Parathyroid adenoma (tissue), 2 donors: ENCODE results near the gene CRYGA.
"Not testable (repeated sequence)": the region's sequence is repeated elsewhere in the genome, so short reads cannot be mapped to it uniquely, and the experiment has no call there.

ENCODE experiments used
- H2AFZ ChIP-seq: fragments of 300-600 bp; sonication (generic); one replicate; pipeline ENCODE4 v1.7.0; 2017; ENCODE audit warnings: antibody characterized with exemption, mild to moderate bottlenecking
- H3K27ac ChIP-seq: fragments of 300-600 bp; sonication (generic); one replicate; pipeline ENCODE4 v1.7.0; 2017
- H3K27me3 ChIP-seq: fragments of 300-600 bp; sonication (generic); one replicate; pipeline ENCODE4 v1.7.0; 2017; ENCODE audit warnings: low read length; ENCODE audit not compliant: control insufficient read depth, insufficient read depth
- H3K36me3 ChIP-seq: fragments of 300-600 bp; sonication (generic); one replicate; pipeline ENCODE4 v1.7.0; 2017; ENCODE audit warnings: low read length; ENCODE audit not compliant: control insufficient read depth, insufficient read depth
- H3K4me1 ChIP-seq: fragments of 300-600 bp; sonication (generic); one replicate; pipeline ENCODE4 v1.7.0; 2017; ENCODE audit warnings: control low read depth
- H3K4me2 ChIP-seq: fragments of 300-600 bp; sonication (generic); one replicate; pipeline ENCODE4 v1.7.0; 2017; ENCODE audit warnings: low read length
- H3K4me3 ChIP-seq: fragments of 300-600 bp; sonication (generic); one replicate; pipeline ENCODE4 v1.7.0; 2017; ENCODE audit warnings: low read depth, low read length
- H3K79me2 ChIP-seq: fragments of 300-600 bp; sonication (generic); one replicate; pipeline ENCODE4 v1.7.0; 2017; ENCODE audit warnings: control low read depth
- H3K9ac ChIP-seq: fragments of 300-600 bp; sonication (generic); one replicate; pipeline ENCODE4 v1.7.0; 2017; ENCODE audit warnings: mild to moderate bottlenecking
- H3K9me3 ChIP-seq: fragments of 300-600 bp; sonication (generic); one replicate; pipeline ENCODE4 v1.7.0; 2017; ENCODE audit warnings: low read length; ENCODE audit not compliant: control insufficient read depth
- TF ChIP-seq, protein P1 (sequence below): fragments of 300-600 bp; sonication (generic); IDR thresholded peaks from one replicate; pipeline ENCODE4 v1.7.0; 2017; ENCODE audit warnings: antibody characterized with exemption, mild to moderate bottlenecking
- donor health status: primary hyperparathyroidism.

The CRYGA gene

DNA sequence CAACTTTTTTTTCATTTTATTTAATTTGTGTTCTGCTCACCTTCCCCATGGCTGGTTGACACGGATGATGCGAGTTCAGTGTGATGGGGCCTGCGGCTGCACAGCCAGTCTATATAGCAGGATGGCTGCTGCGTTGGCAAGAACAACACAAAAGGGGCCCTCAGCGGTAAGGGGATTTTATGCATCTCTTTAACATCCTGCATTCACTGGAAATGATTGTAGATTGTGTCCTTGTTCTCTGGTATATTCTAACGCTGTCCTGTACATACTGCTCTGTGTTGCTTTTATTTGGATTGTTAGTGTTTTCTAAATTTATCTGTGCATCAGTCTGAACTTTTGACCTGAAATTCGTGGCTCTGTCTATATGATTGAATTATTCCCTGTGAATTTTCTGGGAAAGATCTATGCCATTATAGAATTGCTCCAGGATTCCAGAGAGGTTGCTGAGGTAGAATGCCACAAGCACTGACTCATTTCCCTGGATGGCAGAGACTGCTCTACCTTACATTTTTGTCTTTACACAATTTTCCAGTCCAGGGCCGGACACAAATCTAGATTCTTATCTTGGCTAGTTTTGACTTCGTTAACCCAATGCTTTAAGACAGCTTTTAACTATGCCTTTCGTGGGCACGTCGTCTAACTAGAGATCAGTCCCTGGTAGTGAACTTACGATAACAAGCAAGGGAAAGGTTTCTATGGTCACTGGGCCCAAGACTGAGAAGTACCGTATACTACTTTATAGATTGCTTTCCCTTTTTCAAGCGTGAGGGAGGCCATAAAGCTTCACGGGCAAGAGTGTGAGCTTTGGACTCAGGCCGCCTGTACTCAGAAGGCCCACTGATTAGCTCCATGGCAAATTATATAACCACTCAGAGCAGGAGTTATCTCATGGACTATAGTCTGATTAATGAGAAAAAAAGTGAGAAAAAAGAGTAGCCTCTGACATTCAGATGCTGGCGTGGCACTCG lies 33.4 kb downstream of the CRYGA start, which contains the start of gene CRYGC:
TSS of gene CRYGC (minus strand) at position 85 of the 968 bp plus-strand sequence. CDS start at position 49, 36 bp downstream.
- H3K36me3 ChIP-seq, result no peaks in the 10 kb centered on the region
- TF ChIP-seq, protein P1, sequence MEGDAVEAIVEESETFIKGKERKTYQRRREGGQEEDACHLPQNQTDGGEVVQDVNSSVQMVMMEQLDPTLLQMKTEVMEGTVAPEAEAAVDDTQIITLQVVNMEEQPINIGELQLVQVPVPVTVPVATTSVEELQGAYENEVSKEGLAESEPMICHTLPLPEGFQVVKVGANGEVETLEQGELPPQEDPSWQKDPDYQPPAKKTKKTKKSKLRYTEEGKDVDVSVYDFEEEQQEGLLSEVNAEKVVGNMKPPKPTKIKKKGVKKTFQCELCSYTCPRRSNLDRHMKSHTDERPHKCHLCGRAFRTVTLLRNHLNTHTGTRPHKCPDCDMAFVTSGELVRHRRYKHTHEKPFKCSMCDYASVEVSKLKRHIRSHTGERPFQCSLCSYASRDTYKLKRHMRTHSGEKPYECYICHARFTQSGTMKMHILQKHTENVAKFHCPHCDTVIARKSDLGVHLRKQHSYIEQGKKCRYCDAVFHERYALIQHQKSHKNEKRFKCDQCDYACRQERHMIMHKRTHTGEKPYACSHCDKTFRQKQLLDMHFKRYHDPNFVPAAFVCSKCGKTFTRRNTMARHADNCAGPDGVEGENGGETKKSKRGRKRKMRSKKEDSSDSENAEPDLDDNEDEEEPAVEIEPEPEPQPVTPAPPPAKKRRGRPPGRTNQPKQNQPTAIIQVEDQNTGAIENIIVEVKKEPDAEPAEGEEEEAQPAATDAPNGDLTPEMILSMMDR, result no peak

DNA sequence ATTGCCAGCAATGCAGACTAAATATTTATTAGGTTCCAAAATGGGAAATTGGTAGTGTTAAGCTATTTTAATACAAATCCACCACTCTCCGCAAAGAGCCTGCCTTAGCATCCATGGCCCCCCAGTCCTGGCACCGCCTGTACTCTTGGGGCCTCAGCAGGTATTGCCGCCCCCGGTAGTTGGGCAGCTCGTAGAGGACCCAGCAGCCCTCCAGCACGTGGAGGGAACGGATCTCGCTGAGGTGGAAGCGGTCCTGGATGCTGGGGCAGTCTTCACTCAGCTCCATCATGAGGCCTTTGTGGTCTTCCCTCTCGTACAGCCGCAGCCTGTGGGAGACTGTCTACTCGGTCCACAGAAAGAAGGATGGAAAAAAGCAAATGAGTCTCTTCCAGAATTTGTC lies 35.3 kb downstream of the CRYGA start:
- no peak overlapping the region for H2AFZ ChIP-seq
- H3K4me2 ChIP-seq, result no peak overlapping the region
- H3K79me2 ChIP-seq, result no peaks in the 10 kb centered on the region

More for the DNA sequence above, 33.4 kb downstream of the CRYGA start, which contains the start of gene CRYGC:
- Histone ChIP-seq H3K4me1 (no peaks in the 10 kb centered on the region), H3K79me2 (no peaks in the 10 kb centered on the region), H3K4me2 (no peak within 1 kb of the TSS), H3K9ac (no peak within 1 kb of the TSS), H3K27me3 (no peaks in the 10 kb centered on the region), H3K4me3 (no peak within 1 kb of the TSS), H3K27ac (no peak within 1 kb of the TSS), H2AFZ (no peak within 1 kb of the TSS), H3K9me3 (no peaks in the 10 kb centered on the region)

DNA sequence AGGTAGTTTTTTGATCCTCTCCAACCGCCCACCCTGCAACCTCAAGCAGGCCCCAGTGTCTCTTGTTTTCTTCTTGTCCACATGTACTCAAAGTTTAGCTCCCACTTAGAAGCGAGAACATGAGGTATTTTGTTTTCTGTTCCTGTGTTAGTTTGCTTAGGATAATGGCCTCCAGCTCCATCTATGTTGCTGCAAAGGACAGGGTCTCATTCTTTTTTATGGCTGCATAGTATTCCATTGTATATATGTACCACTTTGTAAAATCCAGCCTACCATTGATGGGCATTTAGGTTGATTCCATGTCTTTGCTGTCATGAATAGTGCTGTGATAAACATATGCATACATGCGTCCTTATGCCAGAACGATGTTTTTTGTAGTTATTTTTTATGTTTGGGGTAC lies 36.3 kb downstream of the CRYGA start:
- H2AFZ ChIP-seq, result no peak overlapping the region
- H3K27me3 ChIP-seq, result no peaks in the 10 kb centered on the region
- H3K4me1 ChIP-seq, result no peaks in the 10 kb centered on the region
- H3K9ac ChIP-seq, result no peak overlapping the region
- no peaks in the 10 kb centered on the region for H3K79me2 ChIP-seq
- H3K9me3 ChIP-seq, result no peaks in the 10 kb centered on the region
- no peak overlapping the region for H3K4me2 ChIP-seq
- H3K4me3 ChIP-seq, result no peak overlapping the region
- H3K36me3 ChIP-seq, result no peaks in the 10 kb centered on the region
- no peak overlapping the region for H3K27ac ChIP-seq
- TF ChIP-seq, protein P1, result no peak

More for the DNA sequence above, 35.3 kb downstream of the CRYGA start:
- Histone ChIP-seq H3K27me3 (no peaks in the 10 kb centered on the region), H3K4me3 (no peak overlapping the region), H3K27ac (no peak overlapping the region), H3K36me3 (no peaks in the 10 kb centered on the region), H3K4me1 (no peaks in the 10 kb centered on the region), H3K9me3 (no peaks in the 10 kb centered on the region), H3K9ac (no peak overlapping the region)
- TF ChIP-seq, protein P1, result no peak

DNA sequence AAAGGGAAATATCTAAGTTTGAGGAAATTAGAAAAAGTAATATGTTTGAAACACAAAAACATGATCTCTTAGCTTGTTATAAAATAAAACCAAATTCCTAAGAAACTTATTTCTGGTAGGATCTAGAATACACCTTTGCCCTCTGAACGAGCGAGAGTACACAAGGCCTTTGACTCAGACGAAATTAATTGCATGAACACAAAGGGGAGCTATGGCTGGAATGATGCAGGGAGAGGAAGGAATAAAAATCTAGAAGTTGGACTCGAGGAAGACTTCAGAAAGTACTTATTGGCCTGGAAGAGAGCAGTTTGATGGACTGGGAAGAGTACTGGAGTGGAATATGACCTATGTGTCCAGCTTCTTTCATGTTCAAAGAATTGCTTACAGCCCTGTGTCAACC lies 38.1 kb downstream of the CRYGA start:
- no peak overlapping the region for H2AFZ ChIP-seq
- no peak overlapping the region for H3K27ac ChIP-seq
- no peak overlapping the region for H3K9ac ChIP-seq
- H3K4me3 ChIP-seq, result no peak overlapping the region
- no peak overlapping the region for H3K4me2 ChIP-seq
- H3K9me3 ChIP-seq, result no peaks in the 10 kb centered on the region
- H3K36me3 ChIP-seq, result no peaks in the 10 kb centered on the region
- H3K27me3 ChIP-seq, result no peaks in the 10 kb centered on the region
- TF ChIP-seq, protein P1, result no peak
- no peaks in the 10 kb centered on the region for H3K79me2 ChIP-seq
- no peaks in the 10 kb centered on the region for H3K4me1 ChIP-seq

DNA sequence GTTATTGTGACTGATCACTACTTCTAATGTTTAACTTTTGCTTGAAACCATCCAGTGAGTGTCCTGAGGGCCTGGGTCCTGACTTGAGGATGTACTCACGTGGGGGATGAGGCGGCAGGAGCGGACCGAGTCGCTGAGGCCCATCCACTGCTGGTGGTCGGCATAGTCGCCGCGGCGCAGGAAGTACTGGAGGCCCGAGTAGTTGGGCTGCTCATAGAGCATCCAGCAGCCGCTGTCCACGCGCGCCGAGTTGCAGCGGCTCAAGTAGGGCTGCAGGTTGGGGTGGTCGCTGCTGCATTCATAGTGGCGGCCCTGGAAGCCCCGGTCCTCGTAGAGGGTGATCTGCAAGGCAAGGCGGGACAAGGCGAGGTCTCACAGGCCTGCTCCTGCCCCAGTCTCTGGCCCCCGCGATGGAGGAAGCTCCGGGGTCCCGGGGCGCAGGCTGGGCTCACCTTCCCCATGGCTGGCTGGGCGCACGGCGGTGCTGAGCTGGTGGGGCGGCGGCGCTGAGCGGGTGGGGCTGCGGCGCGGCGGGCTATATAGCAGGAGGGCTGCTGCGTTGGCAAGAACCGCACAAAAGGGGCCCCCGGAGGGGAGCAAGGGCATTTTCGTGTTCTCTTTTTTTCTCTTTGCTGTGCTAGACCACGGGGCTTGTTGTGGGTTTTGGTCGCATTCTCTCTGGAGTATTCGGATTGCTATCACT lies 39.2 kb downstream of the CRYGA start, which contains the start of gene CRYGD:
TSS of gene CRYGD (minus strand) at position 512 of the 703 bp plus-strand sequence. CDS start at position 461, 51 bp downstream.
- not testable (repeated sequence) for H3K27me3 ChIP-seq, H3K36me3 ChIP-seq, H2AFZ ChIP-seq, H3K27ac ChIP-seq, H3K79me2 ChIP-seq, H3K4me3 ChIP-seq, H3K9me3 ChIP-seq, H3K9ac ChIP-seq, H3K4me1 ChIP-seq, H3K4me2 ChIP-seq
